Heart left ventricle (tissue), 16 donors: ENCODE results near the gene ALG13. TPM values are rescaled to one million over a fixed set of nuclear protein-coding genes. Genes with fewer than 3 reads are reported as not detected.

ENCODE experiments used
- ATAC-seq, 4 donors: fragments of 200-7000 bp; cut with Tn5 transposase; one replicate each; pipeline ENCODE4 v1.9.1; 2020 to 2022; ENCODE audit warnings: moderate library complexity in 4 of 4, mild to moderate bottlenecking in 3 of 4, moderate number of reproducible peaks in 1 of 4
- DNase-seq, 5 donors: peaks; one replicate each; pipeline ENCODE4 v3.0.0-alpha.2; 2020
- H3K27ac ChIP-seq, 12 donors: fragments of 200-600 bp; sonication (generic) in 4 of 12; one replicate each; pipeline versions ENCODE4 v1.5.0 to v1.8.0; 2016 to 2022; ENCODE audit warnings: mild to moderate bottlenecking in 2 of 12
- H3K27me3 ChIP-seq, 9 donors: fragments of 200-600 bp; sonication (generic) in 2 of 9; one replicate each; pipeline versions ENCODE4 v1.5.1 to v1.8.0; 2016 to 2022; ENCODE audit warnings: mild to moderate bottlenecking in 3 of 9
- H3K36me3 ChIP-seq, 9 donors: fragments of 200-600 bp; sonication (generic) in 2 of 9; one replicate each; pipeline versions ENCODE4 v1.5.0 to v1.8.0; 2018 to 2022; ENCODE audit warnings: mild to moderate bottlenecking in 2 of 9
- H3K4me1 ChIP-seq, 12 donors: fragments of 200-600 bp; sonication (generic) in 4 of 12; one replicate each; pipeline versions ENCODE4 v1.5.0 to v1.8.0; 2016 to 2022; ENCODE audit warnings: mild to moderate bottlenecking in 3 of 12
- H3K4me3 ChIP-seq, 12 donors: fragments of 200-600 bp; sonication (generic) in 4 of 12; one replicate each; pipeline versions ENCODE4 v1.5.0 to v1.8.0; 2017 to 2022; ENCODE audit warnings: mild to moderate bottlenecking in 9 of 12, moderate library complexity in 4 of 12
- H3K9me3 ChIP-seq, 12 donors: fragments of 200-600 bp; sonication (generic) in 4 of 12; one replicate each; pipeline versions ENCODE4 v1.5.0 to v1.8.0; 2016 to 2022; ENCODE audit warnings: mild to moderate bottlenecking in 1 of 12
- CTCF ChIP-seq, 12 donors: fragments of 200-600 bp; sonication (generic) in 4 of 12; IDR thresholded peaks; one replicate each; pipeline versions ENCODE4 v1.5.0 to v1.8.0; 2018 to 2022; ENCODE audit warnings: antibody characterized with exemption in 12 of 12, mild to moderate bottlenecking in 5 of 12
- POLR2A ChIP-seq, 2 donors: fragments of 450-650 bp; IDR thresholded peaks; one replicate each; pipeline ENCODE4 v1.6.1; 2017; ENCODE audit warnings: antibody characterized with exemption in 2 of 2, mild to moderate bottlenecking in 2 of 2, moderate library complexity in 2 of 2
- WGBS, 4 donors: extraction: QIAGEN DNeasy Blood & Tissue Kit in 2 of 4; methylation state at CpG; one replicate each; pipeline versions ENCODE4 v1.1.5 to v1.1.7; 2013 to 2018; 5-methylcytosine and 5-hydroxymethylcytosine counted together
- intact Hi-C, 10 donors: fragments of 100-400 bp; cut with DNase I; formaldehyde crosslinking; loops; one replicate each; pipeline versions ENCODE4 v1.11.1 to v1.14.2; 2022
- polyA plus RNA-seq, 2 donors: library from polyadenylated mRNA; stranded (reverse); fragments of 200-250 nt; gene quantifications; one replicate each; pipeline ENCODE4 v1.2.3, GENCODE V29; 2013
- total RNA-seq, 9 donors: library from RNA; depleted of rRNA in 2 of 9; stranded (reverse); fragments of >200 nt in 2 of 9; fragmentation: NEBNext Ultra II Directional in 3 of 9; extraction: Animal tissue kit (Norgen Biotek cat#: 25700) in 3 of 9; gene quantifications; one replicate each; pipeline versions ENCODE4 v1.1.0 to v1.2.4, GENCODE V29; 2016 to 2023
- donor health status: ischemic (EF 13 %, LVEDD 7.1; RV severe dilation, severe dysfunction).
- donor health status: healthy with polysubstance abuse.
- donor health status: DM: no; HTN: yes; CAD: no.
- donor health status: DM: no; HTN: no; CAD: no.
- donor health status: ischemic (EF 25% LVEDD 6.9; RV normal size, moderate dysfunction).
- donor health status: ischemic (EF 25% LVEDD 5.7; RV mildly dilated, moderate dysfunction).
- donor health status: healthy.
- donor health status: DM: yes; HTN: yes; CAD: no.
- donor health status: ischemic (EF 35%, LVEDD 5.7; RV mildly dilated, moderate dysfunction).
- donor health status: nonischemic (EF 11% LVEDD 7.7; RV severe dilation, severe dysfunction).
- donor health status: DM: yes; HTN: yes; CAD: no.
- donor health status: PGD.
- donor health status: ischemic (EF 29% LVEDD 5.4; RV normal size, mild dysfunction).
- donor health status: nonischemic (EF 23%, LVEDD 6.1; RV moderate dilation, normal function).

Gene ALG13
- total and polyA plus RNA-seq, 11 donors: 11.7 to 39.7 (median 25.2) TPM

GRCh38 chrX:111728096-111728495, 47.1 kb downstream of the ALG13 start:
- ATAC-seq (no peak), DNase-seq (no peak)
- 80 to 99% (median 94%) methylated on average over 2 of the region's 2 CpGs for WGBS, 4 donors
- H3K4me1 ChIP-seq: no peaks in the 10 kb centered on the region
- no peaks in the 10 kb centered on the region for H3K27me3 ChIP-seq
- intact Hi-C loops: no loop called here
- TF ChIP-seq POLR2A (IDR thresholded peaks at IDR 0.05) (no peak), CTCF (IDR thresholded peaks at IDR 0.05) (no peak)
- peaks cover 0 to 84% (median 69%) of the 10 kb centered on the region in 9 donors for H3K36me3 ChIP-seq
- no peak overlapping the region for H3K27ac ChIP-seq
- H3K9me3 ChIP-seq: no peaks in the 10 kb centered on the region
- H3K4me3 ChIP-seq: no peak overlapping the region

- no peak for TF ChIP-seq POLR2A (IDR thresholded peaks at IDR 0.05)
- no peak for TF ChIP-seq CTCF (IDR thresholded peaks at IDR 0.05)
- Histone ChIP-seq H3K27me3 (no peaks in the 10 kb centered on the region), H3K36me3 (peaks cover 0 to 90% (median 75%) of the 10 kb centered on the region in 9 donors), H3K4me1 (no peaks in the 10 kb centered on the region), H3K9me3 (no peaks in the 10 kb centered on the region), H3K27ac (no peak overlapping the region), H3K4me3 (no peak overlapping the region)
- ATAC-seq: no peak
- intact Hi-C loops: no loop called here
- WGBS, 4 donors: 56 to 83% (median 73%) methylated on average over 4 of the region's 4 CpGs
- no peak for DNase-seq
These were observed 50.4 kb downstream of the ALG13 start for GRCh38 chrX:111731351-111731750.

GRCh38 chrX:111736571-111736970, 55.6 kb downstream of the ALG13 start:
- WGBS, 4 donors: 68 to 80% (median 77%) methylated on average over 3 of the region's 3 CpGs
- intact Hi-C loops: no loop called here
- H3K27ac ChIP-seq: no peak overlapping the region
- no peaks in the 10 kb centered on the region for H3K27me3 ChIP-seq
- H3K9me3 ChIP-seq: no peaks in the 10 kb centered on the region
- ATAC-seq (no peak), DNase-seq (no peak)
- no peak overlapping the region for H3K4me3 ChIP-seq
- peaks cover 0 to 99% (median 72%) of the 10 kb centered on the region in 9 donors for H3K36me3 ChIP-seq
- no peaks in the 10 kb centered on the region for H3K4me1 ChIP-seq
- TF ChIP-seq POLR2A (IDR thresholded peaks at IDR 0.05) (no peak), CTCF (IDR thresholded peaks at IDR 0.05) (no peak)

GRCh38 chrX:111742018-111742417, 61.0 kb downstream of the ALG13 start:
- Histone ChIP-seq H3K27ac (no peak overlapping the region), H3K4me1 (no peaks in the 10 kb centered on the region), H3K4me3 (no peak overlapping the region), H3K27me3 (no peaks in the 10 kb centered on the region), H3K9me3 (no peaks in the 10 kb centered on the region), H3K36me3 (peaks cover 0 to 97% (median 70%) of the 10 kb centered on the region in 9 donors)
- TF ChIP-seq POLR2A (IDR thresholded peaks at IDR 0.05) (no peak), CTCF (IDR thresholded peaks at IDR 0.05) (no peak)
- intact Hi-C loops: no loop called here
- 49 to 96% (median 74%) methylated on average over 2 of the region's 2 CpGs for WGBS, 4 donors
- DNase-seq (no peak), ATAC-seq (no peak)
